Mucosa of descending colon (tissue), 3 donors: ENCODE results near the gene ARHGAP26. TPM values are rescaled to one million over a fixed set of nuclear protein-coding genes. Genes with fewer than 3 reads are reported as not detected.

Experiments used
- ATAC-seq: fragments of 200-7000 bp; cut with Tn5 transposase; one replicate; pipeline ENCODE4 v1.9.1; 2020; ENCODE audit warnings: mild to moderate bottlenecking, moderate library complexity
- DNase-seq, 3 donors: peaks; one replicate each; pipeline ENCODE4 v3.0.0-alpha.2; 2020
- H3K36me3 ChIP-seq: fragments of 200-600 bp; one replicate; pipeline ENCODE4 v1.8.0; 2021; ENCODE audit warnings: low read depth, mild to moderate bottlenecking
- H3K4me1 ChIP-seq: fragments of 200-600 bp; one replicate; pipeline ENCODE4 v1.8.0; 2021; ENCODE audit warnings: low read depth, mild to moderate bottlenecking
- H3K4me3 ChIP-seq: fragments of 200-600 bp; one replicate; pipeline ENCODE4 v1.8.0; 2021; ENCODE audit warnings: mild to moderate bottlenecking
- H3K9me3 ChIP-seq: fragments of 200-600 bp; one replicate; pipeline ENCODE4 v1.8.0; 2021; ENCODE audit warnings: mild to moderate bottlenecking
- CTCF ChIP-seq: fragments of 200-600 bp; IDR thresholded peaks from one replicate; pipeline ENCODE4 v1.8.0; 2022; ENCODE audit warnings: antibody characterized with exemption, mild to moderate bottlenecking
- intact Hi-C, 2 donors: fragments of 100-400 bp; cut with DNase I in 1 of 2; cut with micrococcal nuclease in 1 of 2; formaldehyde crosslinking; loops; one replicate each; pipeline versions ENCODE4 v1.11.0 to v1.11.1; 2022; cut with DNase I, micrococcal nuclease
- total RNA-seq, 3 donors: library from RNA; stranded (reverse); fragmentation: NEBNext Ultra II Directional in 2 of 3; extraction: Animal tissue kit (Norgen Biotek cat#: 25700) in 2 of 3; gene quantifications; one replicate each; pipeline versions ENCODE4 v1.2.1 to v1.2.4, GENCODE V29; 2021 to 2023
- donor health status: DM: no; HTN: no; CAD: no; lungs with moderate emphysema.
- donor health status: DM: no; HTN: no; CAD: no.
- donor health status: DM: no; HTN: yes; CAD: no.

Gene ARHGAP26
- total RNA-seq, 3 donors from 2014 or later = 52.9 to 96.0 (median 67.8) TPM

GRCh38 chr5:143156086-143156485, 385.9 kb downstream of the ARHGAP26 start:
- no peaks in the 10 kb centered on the region for H3K9me3 ChIP-seq
- ATAC-seq = no peak
- H3K36me3 ChIP-seq = no peaks in the 10 kb centered on the region
- no peaks in the 10 kb centered on the region for H3K4me1 ChIP-seq
- intact Hi-C loops = no loop called here
- no peak overlapping the region for H3K4me3 ChIP-seq
- no peak for DNase-seq
- TF ChIP-seq CTCF = no peak

DNA sequence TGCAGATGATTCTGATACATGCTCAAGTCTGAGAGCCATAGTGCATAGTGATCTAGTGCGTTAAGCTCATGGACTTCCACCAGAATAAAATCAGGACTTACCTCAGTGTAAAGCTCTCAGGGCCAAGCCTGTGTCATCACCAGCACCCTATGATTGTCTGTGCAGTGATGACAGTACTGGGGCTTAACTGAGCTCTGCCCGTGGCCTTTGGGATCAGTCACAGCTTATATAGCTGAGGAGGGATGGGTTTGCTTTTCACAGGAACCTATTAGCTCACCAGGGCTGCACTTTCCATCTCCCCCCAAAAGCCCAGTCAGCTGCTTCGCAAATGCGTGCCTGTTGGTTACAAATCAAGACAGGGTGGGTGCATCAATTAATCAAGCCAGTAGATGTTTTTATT, 386.4 kb downstream of the ARHGAP26 start:
- ATAC-seq = no peak
- Histone ChIP-seq H3K36me3 (no peaks in the 10 kb centered on the region), H3K9me3 (no peaks in the 10 kb centered on the region), H3K4me1 (no peaks in the 10 kb centered on the region), H3K4me3 (no peak overlapping the region)
- TF ChIP-seq CTCF = no peak
- DNase-seq = no peak
- intact Hi-C loops = no loop called here

DNA sequence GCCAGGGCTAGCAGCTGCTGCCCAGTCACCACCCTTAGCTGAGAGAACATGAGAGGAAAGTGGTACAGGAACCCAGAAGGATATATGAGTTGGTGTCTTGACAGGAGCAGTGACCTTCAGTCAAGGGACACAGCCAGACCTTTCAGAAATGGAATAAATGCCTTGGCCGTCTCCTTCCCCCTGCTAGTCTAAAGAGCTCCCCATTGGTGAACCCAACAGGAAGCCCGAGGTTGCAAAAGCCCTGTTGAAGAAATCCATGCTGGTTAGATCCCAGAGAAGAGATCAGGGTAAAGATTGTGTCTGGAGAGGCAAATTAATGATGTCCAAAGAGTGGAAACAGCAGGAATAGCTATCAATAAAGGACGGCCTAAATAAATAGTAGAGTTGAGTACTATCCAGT, 388.9 kb downstream of the ARHGAP26 start:
- no peak for TF ChIP-seq CTCF

DNA sequence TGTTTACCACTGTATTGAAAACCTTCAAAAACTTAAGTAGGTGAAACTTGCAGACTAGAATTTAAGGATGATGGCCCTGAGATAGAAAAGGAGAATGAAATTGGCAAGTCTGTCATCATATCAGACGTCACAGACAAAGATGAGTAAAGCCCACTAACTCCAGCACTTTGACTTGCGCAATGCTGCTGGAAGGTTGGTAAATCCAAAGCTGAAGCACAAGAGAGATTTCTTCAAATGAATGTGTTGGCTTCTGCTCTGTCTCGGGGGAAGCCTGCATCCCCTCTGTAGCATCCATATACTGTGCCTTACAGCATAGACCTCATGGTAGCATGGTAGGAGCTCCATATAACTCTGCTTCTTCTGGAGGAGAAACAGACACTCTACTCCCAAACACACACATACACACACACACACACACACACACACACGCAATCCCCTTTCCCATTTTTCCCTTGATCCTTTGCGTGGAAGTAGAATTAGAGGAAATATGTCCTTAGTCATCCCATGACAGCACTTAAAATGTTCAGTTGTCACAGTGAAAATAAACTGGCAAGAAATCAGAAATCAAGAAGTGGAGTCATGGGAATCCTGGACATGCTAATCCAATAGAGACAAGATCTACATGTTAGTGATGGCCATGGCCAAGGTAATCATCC, 391.8 kb downstream of the ARHGAP26 start:
- peaks cover 9% of the 10 kb centered on the region for H3K4me1 ChIP-seq
- no peak for TF ChIP-seq CTCF
- H3K4me3 ChIP-seq = no peak overlapping the region
- no peaks in the 10 kb centered on the region for H3K36me3 ChIP-seq
- H3K9me3 ChIP-seq = no peaks in the 10 kb centered on the region
- ATAC-seq = peak; percentile 12
- intact Hi-C loops = no loop called here
- DNase-seq = peak in 1 of 3 donors; percentile 15

More for the DNA sequence above, 388.9 kb downstream of the ARHGAP26 start:
- ATAC-seq = no peak
- H3K4me1 ChIP-seq = no peaks in the 10 kb centered on the region
- no peak for DNase-seq
- intact Hi-C loops = no loop called here
- no peak overlapping the region for H3K4me3 ChIP-seq
- H3K9me3 ChIP-seq = no peaks in the 10 kb centered on the region
- no peaks in the 10 kb centered on the region for H3K36me3 ChIP-seq

- ATAC-seq = no peak
- Histone ChIP-seq H3K36me3 (no peaks in the 10 kb centered on the region), H3K4me3 (no peak overlapping the region), H3K4me1 (peaks cover 9% of the 10 kb centered on the region), H3K9me3 (no peaks in the 10 kb centered on the region)
- no peak for TF ChIP-seq CTCF
- intact Hi-C loops = no loop called here
- no peak for DNase-seq
These were observed 392.6 kb downstream of the ARHGAP26 start for GRCh38 chr5:143162810-143163209.

- H3K4me3 ChIP-seq = no peak overlapping the region
- H3K9me3 ChIP-seq = no peaks in the 10 kb centered on the region
- intact Hi-C loops = no loop called here
- TF ChIP-seq CTCF = no peak
- ATAC-seq = no peak
- H3K36me3 ChIP-seq = no peaks in the 10 kb centered on the region
- no peak for DNase-seq
- peaks cover 9% of the 10 kb centered on the region for H3K4me1 ChIP-seq
These were observed 394.4 kb downstream of the ARHGAP26 start for GRCh38 chr5:143164557-143164956.
